GM12892 (cell line): ENCODE measurements around the gene PSORS1C2.

Experiments
- POLR2A ChIP-seq: IDR thresholded peaks from 2 replicates; pipeline ENCODE4 v1.6.1; 2011; ENCODE audit warnings: low read depth, low read length, control low read depth
- POLR2AphosphoS5 ChIP-seq: IDR thresholded peaks from 2 replicates; pipeline ENCODE4 v1.6.1; 2011; ENCODE audit warnings: low read depth, low read length, control low read depth
- TAF1 ChIP-seq: IDR thresholded peaks from 2 replicates; pipeline ENCODE4 v1.6.1; 2011; ENCODE audit warnings: low read depth, mild to moderate bottlenecking, control low read depth, low read length, borderline replicate concordance

DNA sequence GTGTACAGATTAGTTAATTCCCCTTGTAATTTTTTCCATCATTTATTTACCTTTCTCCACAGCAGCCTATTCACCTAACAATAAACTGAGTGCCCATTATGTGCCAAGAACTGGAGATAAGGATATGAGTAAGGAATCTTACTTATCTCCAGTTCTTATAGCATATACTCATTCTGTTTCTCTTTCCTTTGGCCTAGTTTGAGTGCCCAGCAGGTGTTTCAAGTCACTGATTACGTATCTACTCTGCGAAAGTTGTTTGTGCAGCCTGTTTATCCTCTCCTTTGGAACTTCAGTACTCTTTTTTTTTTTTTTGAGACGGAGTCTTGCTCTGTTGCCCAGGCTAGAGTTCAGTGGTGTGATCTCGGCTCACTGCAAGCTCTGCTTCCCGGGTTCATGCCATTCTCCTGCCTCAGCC is 48.9 kb upstream of the PSORS1C2 start:
- no peak for TF ChIP-seq POLR2A
- TF ChIP-seq TAF1, result no peak
- TF ChIP-seq POLR2AphosphoS5, result no peak
